DMS 273 treated with DMSO at 0.1 percent for 48 hours (cell line): ENCODE measurements around the gene ERBIN.
A peak's percentile ranks its signal among the peaks of the same experiment; 100 is the strongest.
"Not testable (repeated sequence)": the region's sequence is repeated elsewhere in the genome, so short reads cannot be mapped to it uniquely, and the experiment has no call there.

ENCODE experiments used
- DNase-seq: peaks from one replicate; lab custom pipeline; 2025; lab: John Stamatoyannopoulos, UW

Gene ERBIN

GRCh38 chr5:66004216-66004615 is 77.8 kb downstream of the ERBIN start:
- no peak for DNase-seq

- no peak for DNase-seq
These were observed 82.9 kb downstream of the ERBIN start for GRCh38 chr5:66009277-66009676.

GRCh38 chr5:66010476-66010875 is 84.1 kb downstream of the ERBIN start:
- DNase-seq = no peak

GRCh38 chr5:66012271-66012670 is 85.9 kb downstream of the ERBIN start:
- DNase-seq = no peak

- no peak for DNase-seq
These were observed 87.0 kb downstream of the ERBIN start for GRCh38 chr5:66013397-66013796.

- DNase-seq = no peak
These were observed 87.5 kb downstream of the ERBIN start for GRCh38 chr5:66013906-66014305.

- DNase-seq = no peak
These were observed 89.0 kb downstream of the ERBIN start for GRCh38 chr5:66015196-66015960.

- DNase-seq = no peak
These were observed 95.2 kb downstream of the ERBIN start for GRCh38 chr5:66021585-66021984.

GRCh38 chr5:66039296-66039695 is 112.9 kb downstream of the ERBIN start:
- no peak for DNase-seq

GRCh38 chr5:66039701-66040100 is 113.3 kb downstream of the ERBIN start:
- DNase-seq = no peak

GRCh38 chr5:66041627-66042026 is 115.3 kb downstream of the ERBIN start:
- no peak for DNase-seq

GRCh38 chr5:66057239-66057638 is 130.9 kb downstream of the ERBIN start:
- DNase-seq = no peak

GRCh38 chr5:66061320-66061719 is 134.9 kb downstream of the ERBIN start:
- DNase-seq = not testable (repeated sequence)

GRCh38 chr5:66063061-66063460 is 136.7 kb downstream of the ERBIN start:
- not testable (repeated sequence) for DNase-seq

- DNase-seq = no peak
These were observed 140.5 kb downstream of the ERBIN start for GRCh38 chr5:66066826-66067225.

- DNase-seq = no peak
These were observed 145.7 kb downstream of the ERBIN start for GRCh38 chr5:66072031-66072430.

GRCh38 chr5:66074901-66075300 is 148.5 kb downstream of the ERBIN start:
- no peak for DNase-seq

- no peak for DNase-seq
These were observed 154.3 kb downstream of the ERBIN start for GRCh38 chr5:66080664-66081063.

GRCh38 chr5:66089384-66089783 is 163.0 kb downstream of the ERBIN start:
- DNase-seq = no peak

GRCh38 chr5:66100851-66101250 is 174.5 kb downstream of the ERBIN start:
- DNase-seq = no peak

- DNase-seq = no peak
These were observed 186.8 kb downstream of the ERBIN start for GRCh38 chr5:66113160-66113559.

- DNase-seq = peak; percentile 37
These were observed 191.9 kb downstream of the ERBIN start for GRCh38 chr5:66118304-66118703.

GRCh38 chr5:66122379-66123034 is 196.1 kb downstream of the ERBIN start:
- DNase-seq = no peak

- peak; percentile 35 for DNase-seq
These were observed 202.8 kb downstream of the ERBIN start for GRCh38 chr5:66129144-66129543.
